Activated CD8-positive, alpha-beta T cell treated with anti-CD3 and anti-CD28 coated beads, Interleukin-2, amount 10 ng/mL, durations not matched to agents 7 days and 5 days (primary cell): ENCODE data around the gene KITLG. TPM values are rescaled to one million over a fixed set of nuclear protein-coding genes. Genes with fewer than 3 reads are reported as not detected.

Source experiments
- ATAC-seq: fragments of 150-1000 bp; cut with Tn5 transposase; one replicate; pipeline ENCODE4 v1.10.0; 2021; ENCODE audit warnings: moderate library complexity
- CTCF ChIA-PET: fragments of 350-600 bp; sonication (Branson Sonifier 250); formaldehyde crosslinking; loops from one replicate; lab custom pipeline; 2021; ENCODE audit warnings: antibody characterized with exemption; lab: Charles Lee
- POLR2A ChIA-PET: fragments of 350-600 bp; sonication (Branson Sonifier 250); formaldehyde crosslinking; loops from one replicate; lab custom pipeline; 2021; ENCODE audit warnings: antibody characterized with exemption; lab: Charles Lee
- DNase-seq: peaks from one replicate; pipeline ENCODE4 v3.0.0-alpha.2; 2020
- H3K27ac Mint-ChIP-seq: one replicate; pipeline ENCODE4 v1.8.0; 2021; ENCODE audit warnings: mild to moderate bottlenecking, mixed read lengths
- H3K27me3 Mint-ChIP-seq: one replicate; pipeline ENCODE4 v1.8.0; 2021; ENCODE audit warnings: low read depth, mixed read lengths
- H3K36me3 Mint-ChIP-seq: one replicate; pipeline ENCODE4 v1.8.0; 2021; ENCODE audit warnings: low read depth, mixed read lengths
- H3K4me1 Mint-ChIP-seq: one replicate; pipeline ENCODE4 v1.8.0; 2021; ENCODE audit warnings: low read depth, mixed read lengths
- H3K4me3 Mint-ChIP-seq: one replicate; pipeline ENCODE4 v1.8.0; 2021; ENCODE audit warnings: mild to moderate bottlenecking, mixed read lengths
- H3K9me3 Mint-ChIP-seq: one replicate; pipeline ENCODE4 v1.8.0; 2022; ENCODE audit warnings: mixed read lengths; ENCODE audit not compliant: insufficient read depth
- total RNA-seq, 2 experiments: library from RNA; stranded (reverse); gene quantifications; one replicate each; pipeline ENCODE4 v1.2.3, GENCODE V29; 2021

The KITLG gene
- total RNA-seq, 2 experiments from 2014 or later: not detected

- no peaks in the 10 kb centered on the region for H3K36me3 Mint-ChIP-seq
- DNase-seq (no peak), ATAC-seq (no peak)
- CTCF ChIA-PET: no interaction called here
- no peak overlapping the region for H3K4me3 Mint-ChIP-seq
- H3K9me3 Mint-ChIP-seq: no peaks in the 10 kb centered on the region
- H3K27ac Mint-ChIP-seq: no peak overlapping the region
- POLR2A ChIA-PET: no interaction called here
- no peaks in the 10 kb centered on the region for H3K27me3 Mint-ChIP-seq
- H3K4me1 Mint-ChIP-seq: no peaks in the 10 kb centered on the region
Measured at GRCh38 chr12:88503281-88503703, 77.0 kb downstream of the KITLG start.

- no peak for ATAC-seq
- Mint-ChIP-seq H3K27ac (no peak overlapping the region), H3K4me1 (no peaks in the 10 kb centered on the region), H3K4me3 (no peak overlapping the region), H3K36me3 (no peaks in the 10 kb centered on the region), H3K9me3 (no peaks in the 10 kb centered on the region), H3K27me3 (no peaks in the 10 kb centered on the region)
- ChIA-PET POLR2A (no interaction called here), CTCF (no interaction called here)
- no peak for DNase-seq
Measured at GRCh38 chr12:88501972-88502938, 78.0 kb downstream of the KITLG start.

GRCh38 chr12:88496891-88497371, 83.3 kb downstream of the KITLG start:
- H3K4me3 Mint-ChIP-seq: no peak overlapping the region
- DNase-seq: no peak
- H3K27ac Mint-ChIP-seq: no peak overlapping the region
- ATAC-seq: no peak
- POLR2A ChIA-PET: no interaction called here
- H3K36me3 Mint-ChIP-seq: no peaks in the 10 kb centered on the region
- CTCF ChIA-PET: no interaction called here
- no peaks in the 10 kb centered on the region for H3K9me3 Mint-ChIP-seq
- no peaks in the 10 kb centered on the region for H3K27me3 Mint-ChIP-seq
- H3K4me1 Mint-ChIP-seq: no peaks in the 10 kb centered on the region

DNA sequence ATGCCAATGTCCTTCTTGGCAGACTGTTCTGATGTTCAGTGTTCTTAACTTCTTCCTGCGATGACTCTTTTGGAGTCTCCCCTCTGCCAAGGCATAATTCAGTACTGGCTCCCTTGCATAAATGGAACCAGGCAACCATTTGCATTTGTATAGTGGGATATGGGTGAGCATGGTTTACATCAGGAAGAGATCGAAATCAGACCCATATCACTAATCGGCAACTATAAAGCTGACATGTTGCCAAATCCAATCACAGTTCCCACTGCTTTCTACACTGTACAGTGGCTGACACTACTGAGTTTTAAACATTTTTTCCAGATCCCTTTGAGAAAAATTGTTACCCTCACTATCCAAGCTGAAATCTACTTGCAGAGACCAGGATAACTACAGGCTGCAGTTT, 83.8 kb downstream of the KITLG start:
- POLR2A ChIA-PET: no interaction called here
- H3K9me3 Mint-ChIP-seq: no peaks in the 10 kb centered on the region
- no peaks in the 10 kb centered on the region for H3K4me1 Mint-ChIP-seq
- H3K27ac Mint-ChIP-seq: no peak overlapping the region
- no peak for DNase-seq
- H3K4me3 Mint-ChIP-seq: no peak overlapping the region
- no peaks in the 10 kb centered on the region for H3K27me3 Mint-ChIP-seq
- CTCF ChIA-PET: no interaction called here
- no peak for ATAC-seq
- no peaks in the 10 kb centered on the region for H3K36me3 Mint-ChIP-seq

DNA sequence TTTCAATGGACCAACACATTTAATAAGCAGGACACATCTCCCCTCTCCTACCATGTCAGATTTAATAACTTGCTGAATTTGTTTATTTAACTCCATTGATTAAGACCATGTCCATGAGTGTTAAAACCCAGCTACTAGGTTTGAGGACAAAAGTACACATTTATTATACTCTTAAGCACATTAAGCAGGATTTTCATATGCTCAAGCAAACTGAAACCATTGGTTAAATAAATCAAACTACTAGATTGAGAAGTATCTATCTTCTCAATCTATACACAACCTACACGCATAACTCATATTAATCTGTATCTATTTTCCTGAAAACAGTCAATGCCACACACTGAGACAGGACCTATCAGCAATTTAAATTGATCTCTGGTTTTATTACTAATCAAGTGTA, 85.2 kb downstream of the KITLG start:
- Mint-ChIP-seq H3K9me3 (no peaks in the 10 kb centered on the region), H3K27me3 (no peaks in the 10 kb centered on the region), H3K27ac (no peak overlapping the region), H3K4me1 (no peaks in the 10 kb centered on the region), H3K4me3 (no peak overlapping the region), H3K36me3 (no peaks in the 10 kb centered on the region)
- POLR2A ChIA-PET: no interaction called here
- CTCF ChIA-PET: no interaction called here
- DNase-seq (no peak), ATAC-seq (no peak)

GRCh38 chr12:88494520-88494919, 85.8 kb downstream of the KITLG start:
- ATAC-seq: no peak

DNA sequence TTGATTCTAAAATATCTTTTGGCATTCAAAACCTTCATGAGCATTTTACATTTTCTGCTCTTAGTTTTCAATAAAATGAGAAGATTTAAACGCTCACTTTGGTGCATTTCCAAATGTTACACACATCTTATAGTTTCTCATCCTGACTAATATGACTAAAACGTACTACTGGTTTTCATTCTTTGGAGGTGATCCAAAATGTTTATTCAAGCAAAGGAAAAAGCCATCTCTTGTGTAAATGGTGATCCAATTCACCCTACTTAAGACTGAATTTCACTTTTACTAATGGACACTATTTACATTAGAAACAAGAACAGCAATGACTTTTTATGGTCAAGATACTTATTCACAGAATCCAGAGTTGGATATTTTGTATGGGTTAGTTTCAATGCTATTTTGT, 86.6 kb downstream of the KITLG start:
- DNase-seq (no peak), ATAC-seq (no peak)
- Mint-ChIP-seq H3K4me1 (no peaks in the 10 kb centered on the region), H3K9me3 (no peaks in the 10 kb centered on the region), H3K36me3 (no peaks in the 10 kb centered on the region), H3K27me3 (no peaks in the 10 kb centered on the region), H3K4me3 (no peak overlapping the region), H3K27ac (no peak overlapping the region)
- ChIA-PET POLR2A (no interaction called here), CTCF (no interaction called here)

More at GRCh38 chr12:88494520-88494919, 85.8 kb downstream of the KITLG start:
- Mint-ChIP-seq H3K4me3 (no peak overlapping the region), H3K36me3 (no peaks in the 10 kb centered on the region), H3K9me3 (no peaks in the 10 kb centered on the region), H3K4me1 (no peaks in the 10 kb centered on the region), H3K27ac (no peak overlapping the region), H3K27me3 (no peaks in the 10 kb centered on the region)
- ChIA-PET CTCF (no interaction called here), POLR2A (no interaction called here)
- no peak for DNase-seq

- DNase-seq: no peak
- Mint-ChIP-seq H3K27ac (no peak overlapping the region), H3K36me3 (no peaks in the 10 kb centered on the region), H3K27me3 (no peaks in the 10 kb centered on the region), H3K4me3 (no peak overlapping the region), H3K4me1 (no peaks in the 10 kb centered on the region), H3K9me3 (no peaks in the 10 kb centered on the region)
- CTCF ChIA-PET: no interaction called here
- POLR2A ChIA-PET: no interaction called here
- no peak for ATAC-seq
Measured at GRCh38 chr12:88490425-88490824, 89.8 kb downstream of the KITLG start.

DNA sequence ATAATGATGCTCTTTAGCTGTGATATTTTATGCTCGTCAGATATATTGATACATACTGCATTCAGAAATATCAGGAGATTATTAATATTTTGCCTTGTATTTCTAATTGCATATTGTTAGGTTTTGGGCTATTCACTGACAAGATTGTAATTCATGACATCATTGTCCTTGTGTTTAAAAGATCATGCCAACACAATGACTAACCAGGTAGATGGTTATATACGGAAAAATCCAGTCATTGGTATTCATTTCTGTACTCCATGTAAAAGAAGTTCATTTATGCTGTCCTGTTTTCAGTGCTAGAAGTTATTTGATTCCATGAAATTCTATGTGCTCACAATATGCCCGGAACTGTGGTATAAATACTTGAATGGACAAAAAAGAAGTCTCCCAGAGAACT, 107.5 kb downstream of the KITLG start:
- no peaks in the 10 kb centered on the region for H3K36me3 Mint-ChIP-seq

GRCh38 chr12:88472248-88472647, 108.0 kb downstream of the KITLG start:
- no peaks in the 10 kb centered on the region for H3K4me1 Mint-ChIP-seq
- H3K4me3 Mint-ChIP-seq: no peak overlapping the region
- DNase-seq: no peak
- no peaks in the 10 kb centered on the region for H3K36me3 Mint-ChIP-seq
- CTCF ChIA-PET: no interaction called here
- ATAC-seq: no peak
- POLR2A ChIA-PET: no interaction called here
- no peaks in the 10 kb centered on the region for H3K27me3 Mint-ChIP-seq
- no peaks in the 10 kb centered on the region for H3K9me3 Mint-ChIP-seq
- H3K27ac Mint-ChIP-seq: no peak overlapping the region

More for the DNA sequence above, 107.5 kb downstream of the KITLG start:
- Mint-ChIP-seq H3K27me3 (no peaks in the 10 kb centered on the region), H3K4me3 (no peak overlapping the region), H3K27ac (no peak overlapping the region), H3K4me1 (no peaks in the 10 kb centered on the region), H3K9me3 (no peaks in the 10 kb centered on the region)
- CTCF ChIA-PET: no interaction called here
- POLR2A ChIA-PET: no interaction called here
- no peak for DNase-seq
- no peak for ATAC-seq

- Mint-ChIP-seq H3K4me1 (no peaks in the 10 kb centered on the region), H3K27me3 (no peaks in the 10 kb centered on the region), H3K27ac (no peak overlapping the region), H3K4me3 (no peak overlapping the region), H3K9me3 (no peaks in the 10 kb centered on the region), H3K36me3 (no peaks in the 10 kb centered on the region)
- DNase-seq (no peak), ATAC-seq (no peak)
- CTCF ChIA-PET: no interaction called here
- POLR2A ChIA-PET: no interaction called here
Measured at GRCh38 chr12:88471331-88472045, 108.8 kb downstream of the KITLG start.

DNA sequence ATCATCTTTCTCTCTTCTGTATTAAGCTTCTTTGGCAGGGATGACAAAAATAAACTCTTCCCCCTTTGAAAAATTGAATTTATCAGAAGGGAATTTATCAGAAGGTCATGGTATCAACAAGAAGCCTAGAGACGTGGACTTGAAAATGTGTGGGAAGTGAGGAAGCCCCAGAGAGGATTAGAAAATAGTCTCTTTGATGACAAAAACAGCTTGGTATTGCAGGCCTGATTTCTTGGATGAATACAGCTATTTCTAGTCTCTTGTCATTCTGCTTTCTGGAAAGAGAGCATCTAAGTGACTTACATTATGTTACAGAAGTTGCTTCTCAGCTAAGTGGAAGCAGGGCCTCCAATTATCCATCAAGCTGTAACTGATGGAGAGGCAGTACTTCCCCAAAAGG, 111.1 kb downstream of the KITLG start:
- ATAC-seq: no peak
- Mint-ChIP-seq H3K27me3 (no peaks in the 10 kb centered on the region), H3K4me1 (no peaks in the 10 kb centered on the region), H3K36me3 (no peaks in the 10 kb centered on the region), H3K4me3 (no peak overlapping the region), H3K9me3 (no peaks in the 10 kb centered on the region), H3K27ac (no peak overlapping the region)
- ChIA-PET POLR2A (no interaction called here), CTCF (no interaction called here)
- DNase-seq: no peak
